Activated T-cell treated with anti-CD3 and anti-CD28 coated beads, Interleukin-2, amount 50 U/mL, for 1 hour (primary cell): ENCODE data around the gene SKIC2.
"Not testable (repeated sequence)": the region's sequence is repeated elsewhere in the genome, so short reads cannot be mapped to it uniquely, and the experiment has no call there.

Experiments used
- DNase-seq: peaks from one replicate; pipeline ENCODE4 v3.0.0-alpha.2; 2020

The SKIC2 gene

DNA sequence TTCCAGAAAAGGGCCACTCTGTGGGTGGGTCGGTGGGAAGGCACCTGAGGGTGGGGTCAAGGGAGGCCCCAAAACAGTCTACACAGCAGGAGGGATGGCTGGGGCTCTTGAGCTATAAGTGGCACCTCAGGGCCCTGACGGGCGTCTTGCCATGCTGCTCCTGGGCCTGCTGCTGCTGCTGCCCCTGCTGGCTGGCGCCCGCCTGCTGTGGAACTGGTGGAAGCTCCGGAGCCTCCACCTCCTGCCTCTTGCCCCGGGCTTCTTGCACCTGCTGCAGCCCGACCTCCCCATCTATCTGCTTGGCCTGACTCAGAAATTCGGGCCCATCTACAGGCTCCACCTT, 46.5 kb downstream of the SKIC2 start:
- DNase-seq, result not testable (repeated sequence)

DNA sequence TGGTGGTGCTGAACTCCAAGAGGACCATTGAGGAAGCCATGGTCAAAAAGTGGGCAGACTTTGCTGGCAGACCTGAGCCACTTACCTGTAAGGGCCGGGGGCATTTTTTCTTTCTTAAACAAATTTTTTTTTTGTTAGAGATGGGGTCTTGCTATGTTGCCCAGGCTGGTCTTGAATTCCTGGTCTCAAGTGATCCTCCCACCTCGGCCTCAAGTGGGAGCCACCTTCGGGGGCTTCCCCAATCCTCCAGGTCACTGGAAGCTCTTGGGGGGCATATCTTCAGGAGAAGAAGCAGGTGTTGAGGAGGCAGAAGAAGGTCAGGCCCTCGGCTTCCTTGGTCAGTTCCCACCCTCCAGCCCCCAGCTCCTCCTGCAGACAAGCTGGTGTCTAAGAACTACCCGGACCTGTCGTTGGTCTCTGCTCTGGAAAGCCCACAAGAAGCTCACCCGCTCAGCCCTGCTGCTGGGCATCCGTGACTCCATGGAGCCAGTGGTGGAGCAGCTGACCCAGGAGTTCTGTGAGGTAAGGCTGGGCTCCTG, 47.1 kb downstream of the SKIC2 start:
- not testable (repeated sequence) for DNase-seq

GRCh38 chr6:32007086-32007485, 48.1 kb downstream of the SKIC2 start:
- DNase-seq, result not testable (repeated sequence)

GRCh38 chr6:32008037-32008436, 49.1 kb downstream of the SKIC2 start:
- DNase-seq, result not testable (repeated sequence)

GRCh38 chr6:32008616-32009015, 49.6 kb downstream of the SKIC2 start:
- not testable (repeated sequence) for DNase-seq

DNA sequence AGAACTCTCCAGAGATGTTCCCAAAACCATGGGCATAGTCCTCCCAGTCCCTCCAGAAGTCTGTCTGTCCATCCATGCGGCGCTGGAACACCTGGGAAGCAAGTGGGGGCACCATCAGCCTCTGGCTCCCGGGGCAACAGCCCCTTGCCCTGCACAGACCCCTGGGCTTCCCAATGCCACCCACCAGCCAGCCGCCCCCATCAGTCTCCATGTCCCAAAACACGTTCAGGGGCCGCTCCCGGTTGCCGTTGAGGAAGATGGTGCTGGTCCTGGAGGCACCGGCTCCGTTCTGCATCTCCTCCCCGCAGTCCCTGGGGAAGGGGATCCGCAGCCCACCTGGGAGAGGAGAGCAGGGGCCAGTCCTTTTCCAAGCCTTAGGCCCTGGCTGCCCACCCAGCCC, 50.6 kb downstream of the SKIC2 start:
- not testable (repeated sequence) for DNase-seq

- not testable (repeated sequence) for DNase-seq
These were observed 52.0 kb downstream of the SKIC2 start for GRCh38 chr6:32010856-32011530.

- DNase-seq, result not testable (repeated sequence)
These were observed 54.1 kb downstream of the SKIC2 start for GRCh38 chr6:32012941-32013617.

- DNase-seq, result not testable (repeated sequence)
These were observed 54.8 kb downstream of the SKIC2 start for GRCh38 chr6:32013738-32014137.

GRCh38 chr6:32014547-32014946, 55.6 kb downstream of the SKIC2 start, which contains the start of gene C4B:
Gene C4B, plus strand, starts transcription at chr6:32014795. Its CDS starts 51 bp downstream, at chr6:32014846.
- DNase-seq, result not testable (repeated sequence)
